GM20000 (cell line): ENCODE data around the gene BAG5.

ENCODE experiments used
- DNase-seq: peaks from one replicate; pipeline ENCODE4 v3.0.0; 2012; ENCODE audit warnings: low spot score
- CTCF ChIP-seq: IDR thresholded peaks from 2 replicates; pipeline ENCODE4 v1.5.1; 2012; ENCODE audit warnings: mild to moderate bottlenecking, control low read depth; ENCODE audit errors: extremely low read depth, missing control alignments

Gene BAG5

GRCh38 chr14:103563844-103564505, 1.5 kb upstream of the BAG5 start:
- no peak for TF ChIP-seq CTCF
- no peak for DNase-seq

DNA sequence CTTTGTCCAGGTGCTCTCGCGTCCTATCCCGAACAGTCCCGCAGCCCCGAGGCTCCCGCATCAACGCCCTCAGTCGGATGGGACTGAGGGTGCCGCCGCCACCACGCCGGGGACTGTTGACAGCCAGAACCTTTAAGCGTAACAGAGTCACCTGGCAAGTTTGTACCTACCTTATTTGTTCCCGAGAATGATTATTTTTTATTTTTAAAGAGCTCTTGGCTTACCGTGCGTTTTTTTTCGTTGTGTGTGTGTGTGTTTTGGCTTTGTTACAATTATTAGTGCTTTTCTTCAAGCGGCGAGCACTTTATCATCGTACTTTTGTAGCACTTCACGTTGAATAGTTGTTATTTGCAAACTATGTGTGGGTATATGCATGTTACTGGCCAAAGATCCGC, 766 bp upstream of the BAG5 start:
- TF ChIP-seq CTCF: no peak

DNA sequence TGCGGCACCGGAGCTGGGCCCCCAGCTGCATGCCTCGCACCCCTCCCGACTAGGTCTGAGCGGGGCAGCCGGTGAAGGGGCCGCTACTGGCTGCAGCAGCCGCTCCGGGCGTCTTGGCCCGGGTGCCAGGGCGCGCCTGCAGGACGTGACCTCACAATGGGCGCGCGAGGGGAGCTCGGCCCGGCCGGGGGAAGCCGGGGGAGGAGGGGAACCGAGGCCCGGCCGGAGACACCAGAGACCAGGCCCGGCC, 353 bp downstream of the BAG5 start:
- no peak for DNase-seq
- no peak for TF ChIP-seq CTCF

More for the DNA sequence above, 766 bp upstream of the BAG5 start:
- no peak for DNase-seq

- DNase-seq: peak; percentile 77
- no peak for TF ChIP-seq CTCF
Observed at GRCh38 chr14:103561381-103562178, 877 bp downstream of the BAG5 start.

GRCh38 chr14:103560691-103561090, 1.8 kb downstream of the BAG5 start:
- DNase-seq: no peak
- TF ChIP-seq CTCF: no peak

DNA sequence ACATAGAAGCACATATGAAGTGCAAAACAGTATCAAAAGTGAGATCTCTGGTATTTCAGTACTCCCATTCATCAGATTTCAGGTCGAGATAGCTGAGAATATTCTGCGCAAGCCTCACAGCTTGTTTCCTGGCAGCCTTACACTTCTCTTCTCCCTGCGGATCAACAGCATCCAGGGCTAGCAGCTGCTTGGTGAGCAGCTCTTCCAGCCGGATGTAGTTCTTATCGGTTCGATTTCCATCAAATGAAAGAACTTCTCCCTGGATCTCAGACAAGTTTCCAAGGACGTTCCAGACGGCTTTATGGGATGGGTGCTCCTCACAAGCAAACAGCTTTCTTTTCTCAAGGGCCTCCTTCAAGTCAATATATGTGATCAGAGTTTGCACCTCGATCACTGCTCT, 2.7 kb downstream of the BAG5 start:
- no peak for TF ChIP-seq CTCF
- no peak for DNase-seq

GRCh38 chr14:103558071-103558882, 4.2 kb downstream of the BAG5 start:
- no peak for DNase-seq
- TF ChIP-seq CTCF: no peak
